HFF-Myc (cell line): ENCODE measurements around the gene AP1B1.

Experiments used
- DNase-seq: peaks from one replicate; pipeline ENCODE4 v3.0.0-alpha.2; 2011; ENCODE audit warnings: low read depth; ENCODE audit errors: extremely low read depth
- H3K4me3 ChIP-seq: replicated peaks from 2 replicates; pipeline ENCODE4 v1.5.1; 2011; ENCODE audit warnings: low read depth, mild to moderate bottlenecking, control low read depth, low read length
- TF ChIP-seq, protein P1 (sequence below): IDR thresholded peaks from 2 replicates; pipeline ENCODE4 v1.5.1; 2012; ENCODE audit warnings: mild to moderate bottlenecking, low read depth, low read length, control low read depth; ENCODE audit errors: missing control alignments

Gene AP1B1

DNA sequence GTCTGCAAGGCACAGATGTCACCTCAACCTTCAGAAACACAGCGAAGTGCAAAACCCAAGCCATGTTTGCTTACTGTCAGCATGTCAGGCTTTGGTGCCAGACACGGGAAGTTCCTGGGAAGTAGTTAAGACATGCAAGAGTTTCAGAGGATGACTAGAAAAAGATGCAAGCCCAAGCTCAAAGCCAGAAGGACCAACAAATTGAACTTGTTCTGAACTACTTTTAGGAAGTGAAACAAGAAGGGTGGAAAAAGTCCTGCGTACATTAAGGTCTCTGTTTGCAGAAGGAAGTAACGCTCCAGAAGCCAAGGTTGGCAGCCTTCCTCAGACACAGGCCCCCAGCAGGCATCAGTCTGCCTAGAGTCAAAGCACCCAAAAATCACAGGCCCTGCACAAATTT is 2.6 kb downstream of the AP1B1 start:
- no peak overlapping the region for H3K4me3 ChIP-seq
- DNase-seq: no peak
- TF ChIP-seq, protein P1, sequence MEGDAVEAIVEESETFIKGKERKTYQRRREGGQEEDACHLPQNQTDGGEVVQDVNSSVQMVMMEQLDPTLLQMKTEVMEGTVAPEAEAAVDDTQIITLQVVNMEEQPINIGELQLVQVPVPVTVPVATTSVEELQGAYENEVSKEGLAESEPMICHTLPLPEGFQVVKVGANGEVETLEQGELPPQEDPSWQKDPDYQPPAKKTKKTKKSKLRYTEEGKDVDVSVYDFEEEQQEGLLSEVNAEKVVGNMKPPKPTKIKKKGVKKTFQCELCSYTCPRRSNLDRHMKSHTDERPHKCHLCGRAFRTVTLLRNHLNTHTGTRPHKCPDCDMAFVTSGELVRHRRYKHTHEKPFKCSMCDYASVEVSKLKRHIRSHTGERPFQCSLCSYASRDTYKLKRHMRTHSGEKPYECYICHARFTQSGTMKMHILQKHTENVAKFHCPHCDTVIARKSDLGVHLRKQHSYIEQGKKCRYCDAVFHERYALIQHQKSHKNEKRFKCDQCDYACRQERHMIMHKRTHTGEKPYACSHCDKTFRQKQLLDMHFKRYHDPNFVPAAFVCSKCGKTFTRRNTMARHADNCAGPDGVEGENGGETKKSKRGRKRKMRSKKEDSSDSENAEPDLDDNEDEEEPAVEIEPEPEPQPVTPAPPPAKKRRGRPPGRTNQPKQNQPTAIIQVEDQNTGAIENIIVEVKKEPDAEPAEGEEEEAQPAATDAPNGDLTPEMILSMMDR: no peak

DNA sequence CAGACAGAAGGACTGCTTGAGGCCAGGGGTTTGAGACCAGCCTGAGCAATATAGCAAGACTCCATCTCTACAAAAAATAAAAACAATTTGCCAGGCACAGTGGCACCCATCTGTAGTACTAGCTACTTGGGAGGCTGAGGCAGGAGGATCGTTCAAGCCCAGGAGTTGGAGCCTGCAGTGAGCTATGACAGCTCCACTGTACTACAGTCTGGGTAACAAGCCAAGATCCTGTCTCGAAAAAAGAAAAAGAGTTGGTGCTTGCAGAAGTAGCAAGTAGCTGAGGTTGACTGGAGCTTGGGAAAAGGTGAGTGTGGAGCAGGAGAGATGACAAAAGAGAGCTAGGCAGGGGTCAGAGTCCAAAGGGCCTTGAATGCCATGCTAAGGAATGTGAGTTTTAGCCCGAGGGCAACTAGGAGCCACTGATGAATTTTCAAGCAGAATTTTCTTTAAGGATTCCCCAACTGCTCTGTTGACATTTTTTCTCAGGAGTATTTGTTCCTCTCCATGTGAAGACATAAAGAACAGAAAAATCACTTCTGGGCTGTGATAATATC is 3.1 kb downstream of the AP1B1 start:
- no peak overlapping the region for H3K4me3 ChIP-seq
- TF ChIP-seq, protein P1: no peak
- no peak for DNase-seq

DNA sequence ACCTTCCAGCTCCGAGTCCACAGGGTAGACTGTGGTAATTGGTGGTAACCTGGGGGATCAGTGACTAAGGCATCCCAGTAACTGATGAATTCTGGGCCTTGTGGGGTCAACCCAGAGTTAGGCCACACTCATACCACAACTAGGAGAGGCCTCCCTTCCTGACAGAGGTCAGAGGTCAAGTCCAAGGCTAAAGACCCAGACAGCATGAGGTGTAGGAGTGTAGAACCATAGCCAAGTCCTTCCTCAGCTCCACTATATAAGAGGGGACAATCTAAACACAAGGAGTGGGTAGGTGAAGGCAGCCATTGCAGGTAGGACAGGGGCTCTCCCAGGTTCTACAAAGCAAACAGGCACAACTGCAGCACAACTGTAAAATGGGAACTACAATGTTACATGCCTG is 4.6 kb downstream of the AP1B1 start:
- TF ChIP-seq, protein P1: no peak
- no peak overlapping the region for H3K4me3 ChIP-seq
- DNase-seq: no peak

DNA sequence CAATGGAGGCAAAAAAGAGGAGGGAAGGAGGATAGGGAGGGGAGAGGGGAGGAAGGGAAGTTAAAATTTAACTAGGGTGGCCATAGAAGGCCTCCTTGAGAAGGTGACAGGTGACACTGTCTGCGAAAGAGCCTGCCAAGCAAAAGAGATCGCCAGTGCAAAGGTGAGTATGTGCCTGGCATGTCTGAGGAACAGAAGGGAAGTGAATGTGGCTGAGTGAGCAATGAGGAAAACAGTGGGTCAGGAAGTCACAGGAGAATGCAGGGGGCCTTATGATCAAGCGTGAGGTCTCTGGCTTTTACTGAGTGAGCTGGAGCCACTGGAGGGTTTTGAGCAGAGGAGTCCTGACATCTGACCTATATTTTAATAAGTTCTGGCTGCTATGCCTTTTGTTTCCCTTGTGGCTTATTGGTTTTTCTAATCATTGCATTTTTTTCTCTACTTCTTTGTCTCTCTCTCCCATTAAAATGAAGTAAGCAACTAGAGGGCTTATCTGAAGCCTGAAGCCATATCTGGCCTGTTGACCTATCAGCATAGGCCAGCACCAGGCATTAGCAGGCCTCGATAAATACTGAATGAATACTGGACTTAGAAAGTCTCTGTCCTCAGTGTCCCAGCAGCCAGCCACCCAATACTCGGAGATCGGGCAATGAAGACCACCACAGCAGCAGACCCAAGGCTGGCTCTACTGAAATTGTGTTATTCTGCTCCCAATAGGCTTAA is 5.6 kb downstream of the AP1B1 start:
- no peak overlapping the region for H3K4me3 ChIP-seq
- DNase-seq: no peak
- TF ChIP-seq, protein P1: no peak

DNA sequence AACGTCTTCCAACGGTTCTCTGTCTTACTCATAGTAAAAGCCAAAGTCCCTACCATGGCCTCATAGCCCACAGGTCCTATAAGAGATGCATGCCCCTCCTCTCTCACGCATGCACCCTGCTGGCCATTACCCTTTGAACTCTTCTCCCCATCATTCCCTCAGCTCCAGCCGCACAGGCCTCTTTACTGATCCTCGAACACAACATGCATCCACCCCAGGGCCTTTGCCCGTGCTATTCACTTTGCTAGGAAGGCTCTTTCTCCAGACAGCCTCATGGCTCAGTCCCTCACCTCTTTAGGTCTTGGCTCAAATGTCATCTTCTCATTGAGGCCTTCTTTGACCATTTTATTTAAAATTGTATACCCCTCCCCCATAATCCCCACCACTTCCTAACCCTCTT is 7.5 kb downstream of the AP1B1 start:
- DNase-seq: no peak
- TF ChIP-seq, protein P1: no peak

DNA sequence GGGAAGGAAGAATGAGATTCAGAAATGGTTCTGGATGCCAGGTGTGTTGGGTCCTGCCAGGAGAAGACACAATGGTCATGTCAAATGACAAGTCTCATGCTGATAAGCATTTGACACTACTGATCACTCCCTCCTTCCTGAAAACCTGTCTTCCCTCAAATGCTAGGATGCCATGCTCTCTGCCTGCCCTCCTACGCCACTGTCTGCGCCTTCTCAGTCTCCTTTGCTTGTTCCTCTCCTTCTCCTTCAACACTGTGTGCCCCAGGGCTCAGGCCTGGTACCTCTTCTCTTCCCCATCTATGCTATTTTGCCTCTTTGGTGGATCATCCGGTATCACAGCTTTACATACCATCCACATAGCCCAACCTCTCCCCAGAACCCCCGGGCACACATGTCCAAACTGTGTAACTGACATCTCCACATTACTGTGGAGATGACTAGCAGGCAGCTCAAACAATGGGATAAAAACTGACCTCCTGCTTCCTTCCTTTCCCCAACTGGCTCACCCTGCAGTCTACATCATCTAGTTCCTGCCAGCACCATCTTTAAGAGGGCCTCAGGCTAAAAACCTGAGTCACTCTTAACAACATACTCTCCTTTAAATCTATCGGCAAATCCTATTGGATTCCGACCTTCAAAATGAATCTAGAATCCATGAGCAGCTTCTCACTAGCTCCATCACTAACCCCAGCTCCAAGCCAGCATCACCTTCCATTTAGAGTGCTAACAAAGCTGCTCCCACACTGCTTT is 8.2 kb downstream of the AP1B1 start:
- no peak overlapping the region for H3K4me3 ChIP-seq
- no peak for DNase-seq
- TF ChIP-seq, protein P1: no peak

More for the DNA sequence above, 7.5 kb downstream of the AP1B1 start:
- no peak overlapping the region for H3K4me3 ChIP-seq
